Nephron progenitor cell (in vitro differentiated cells): ENCODE results near the gene BBS9.

ENCODE experiments used
- DNase-seq: peaks from one replicate; pipeline ENCODE4 v3.0.0; 2021
- H3K27ac Mint-ChIP-seq: 2 replicates; pipeline ENCODE4 v1.8.0; 2021; ENCODE audit warnings: mild to moderate bottlenecking, moderate library complexity, mixed read lengths
- H3K27me3 Mint-ChIP-seq: 2 replicates; pipeline ENCODE4 v1.8.0; 2021; ENCODE audit warnings: mild to moderate bottlenecking, low read depth, mixed read lengths; ENCODE audit not compliant: poor library complexity
- H3K36me3 Mint-ChIP-seq: 2 replicates; pipeline ENCODE4 v1.8.0; 2021; ENCODE audit warnings: low read depth, mixed read lengths
- H3K4me1 Mint-ChIP-seq: 2 replicates; pipeline ENCODE4 v1.8.0; 2021; ENCODE audit warnings: mixed read lengths
- H3K4me3 Mint-ChIP-seq: 2 replicates; pipeline ENCODE4 v1.8.0; 2021; ENCODE audit warnings: mild to moderate bottlenecking, moderate library complexity, mixed read lengths
- H3K9me3 Mint-ChIP-seq: 2 replicates; pipeline ENCODE4 v1.8.0; 2021; ENCODE audit warnings: mild to moderate bottlenecking, moderate library complexity, mixed read lengths
- TF ChIP-seq, protein P1 (sequence below): fragments of 200-600 bp; sonication (generic); IDR thresholded peaks from 2 replicates; pipeline ENCODE4 v1.5.0; 2021; ENCODE audit warnings: antibody characterized with exemption

Gene BBS9

DNA sequence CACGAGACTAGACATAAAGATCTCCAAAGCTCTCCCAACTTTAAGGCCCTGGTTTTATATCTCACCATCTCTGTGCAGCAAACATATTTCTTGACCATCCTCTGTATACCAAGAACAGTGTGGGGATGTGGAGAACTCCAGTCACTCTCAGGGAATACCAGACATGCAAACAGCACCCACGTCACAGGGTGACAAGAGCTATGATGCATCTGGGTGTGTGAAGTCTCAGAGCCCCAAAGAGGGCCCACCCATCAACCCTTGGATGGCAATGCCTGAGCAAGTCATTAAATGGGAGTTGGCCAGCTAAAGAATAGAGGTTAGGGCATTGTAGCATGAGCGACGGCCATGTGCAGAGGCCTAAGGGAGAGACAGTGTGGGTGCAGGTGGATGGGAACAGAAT lies 402.5 kb downstream of the BBS9 start:
- Mint-ChIP-seq H3K9me3 (peaks cover 20% of the 10 kb centered on the region), H3K27ac (no peak overlapping the region), H3K4me1 (peaks cover 55% of the 10 kb centered on the region), H3K4me3 (no peak overlapping the region), H3K36me3 (peaks cover 38% of the 10 kb centered on the region), H3K27me3 (no peaks in the 10 kb centered on the region)
- TF ChIP-seq, protein P1, sequence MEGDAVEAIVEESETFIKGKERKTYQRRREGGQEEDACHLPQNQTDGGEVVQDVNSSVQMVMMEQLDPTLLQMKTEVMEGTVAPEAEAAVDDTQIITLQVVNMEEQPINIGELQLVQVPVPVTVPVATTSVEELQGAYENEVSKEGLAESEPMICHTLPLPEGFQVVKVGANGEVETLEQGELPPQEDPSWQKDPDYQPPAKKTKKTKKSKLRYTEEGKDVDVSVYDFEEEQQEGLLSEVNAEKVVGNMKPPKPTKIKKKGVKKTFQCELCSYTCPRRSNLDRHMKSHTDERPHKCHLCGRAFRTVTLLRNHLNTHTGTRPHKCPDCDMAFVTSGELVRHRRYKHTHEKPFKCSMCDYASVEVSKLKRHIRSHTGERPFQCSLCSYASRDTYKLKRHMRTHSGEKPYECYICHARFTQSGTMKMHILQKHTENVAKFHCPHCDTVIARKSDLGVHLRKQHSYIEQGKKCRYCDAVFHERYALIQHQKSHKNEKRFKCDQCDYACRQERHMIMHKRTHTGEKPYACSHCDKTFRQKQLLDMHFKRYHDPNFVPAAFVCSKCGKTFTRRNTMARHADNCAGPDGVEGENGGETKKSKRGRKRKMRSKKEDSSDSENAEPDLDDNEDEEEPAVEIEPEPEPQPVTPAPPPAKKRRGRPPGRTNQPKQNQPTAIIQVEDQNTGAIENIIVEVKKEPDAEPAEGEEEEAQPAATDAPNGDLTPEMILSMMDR, result no peak
- no peak for DNase-seq

DNA sequence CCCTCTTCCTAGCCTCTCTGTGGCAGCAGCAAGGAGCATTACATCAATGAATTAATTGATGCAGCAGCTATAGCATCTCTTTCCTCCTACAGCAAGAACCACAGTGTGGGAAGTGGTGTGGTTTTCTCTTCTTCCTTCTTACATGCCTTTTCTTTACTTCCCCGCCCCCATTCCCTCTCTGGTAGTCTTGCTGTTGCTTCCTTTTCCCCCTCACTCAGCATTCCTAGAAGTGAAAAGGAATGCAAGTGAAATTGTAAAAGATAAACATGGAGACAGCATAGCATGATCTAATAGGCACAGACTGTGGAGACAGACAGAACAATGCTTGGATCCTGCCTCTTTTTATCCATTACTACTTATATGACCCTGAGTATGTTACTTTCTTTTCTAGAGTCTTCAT lies 405.5 kb downstream of the BBS9 start:
- H3K27me3 Mint-ChIP-seq, result no peaks in the 10 kb centered on the region
- peak overlapping the region; percentile 90 for H3K27ac Mint-ChIP-seq
- TF ChIP-seq, protein P1, result no peak
- peaks cover 42% of the 10 kb centered on the region for H3K4me1 Mint-ChIP-seq
- peaks cover 61% of the 10 kb centered on the region for H3K36me3 Mint-ChIP-seq
- DNase-seq, result no peak
- H3K4me3 Mint-ChIP-seq, result no peak overlapping the region
- H3K9me3 Mint-ChIP-seq, result peaks cover 29% of the 10 kb centered on the region

DNA sequence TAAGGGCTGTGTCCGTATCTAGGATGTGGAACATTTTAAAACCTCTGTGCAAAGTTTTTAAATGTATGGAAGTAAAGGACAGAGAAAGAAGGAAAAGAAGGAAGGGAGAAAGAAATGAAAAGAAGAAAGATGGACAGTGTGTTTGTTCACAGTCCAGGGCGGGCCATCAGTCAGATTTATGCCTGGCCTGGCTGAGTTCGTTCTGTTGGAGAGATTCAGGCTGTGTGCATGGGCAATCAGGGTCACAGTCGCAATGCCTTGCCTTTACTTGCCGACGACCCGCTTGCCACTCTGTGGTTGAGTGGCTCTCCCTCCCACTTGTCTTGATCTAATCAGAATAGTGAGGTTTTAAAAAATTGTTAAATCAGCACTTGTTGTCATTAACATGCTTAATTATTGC lies 406.6 kb downstream of the BBS9 start:
- H3K4me1 Mint-ChIP-seq, result peaks cover 42% of the 10 kb centered on the region
- TF ChIP-seq, protein P1, result no peak
- peaks cover 3% of the 10 kb centered on the region for H3K27me3 Mint-ChIP-seq
- peak; percentile 39 for DNase-seq
- peaks cover 70% of the 10 kb centered on the region for H3K36me3 Mint-ChIP-seq
- H3K4me3 Mint-ChIP-seq, result no peak overlapping the region
- peaks cover 40% of the 10 kb centered on the region for H3K9me3 Mint-ChIP-seq
- H3K27ac Mint-ChIP-seq, result peak overlapping the region; percentile 91

DNA sequence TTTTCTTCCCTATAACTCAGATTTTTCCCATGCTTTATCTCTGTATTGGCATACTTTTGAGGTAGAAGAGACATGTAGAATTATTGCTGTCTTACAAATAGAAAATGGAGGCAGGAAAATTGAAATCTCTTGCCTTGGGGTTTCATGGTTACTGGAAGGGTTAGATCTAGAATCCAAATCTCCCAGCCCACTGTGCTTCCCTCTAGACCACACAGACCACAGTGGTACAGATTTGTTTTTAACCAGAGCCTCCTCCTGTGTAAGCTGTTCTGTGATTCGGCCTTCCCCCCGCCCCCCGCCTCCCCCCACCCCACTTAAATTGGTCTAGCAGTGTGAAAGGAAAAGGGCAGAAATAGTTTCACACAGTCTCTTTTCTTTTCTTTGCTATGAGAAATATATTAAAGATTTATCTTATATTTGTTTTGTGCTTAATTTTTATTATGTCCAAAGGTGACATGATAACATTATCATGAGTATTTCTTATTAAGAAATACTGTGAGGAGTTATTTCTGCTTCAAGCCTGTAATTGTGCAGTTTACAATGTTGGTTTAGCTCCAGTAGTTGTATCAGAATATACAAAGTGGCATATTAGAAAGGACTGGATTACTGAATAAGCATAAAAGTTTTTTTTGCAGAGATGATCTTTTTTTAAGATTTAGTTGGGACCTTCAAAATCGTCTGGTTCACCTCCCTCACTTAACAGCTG lies 407.2 kb downstream of the BBS9 start:
- no peak for DNase-seq
- peaks cover 70% of the 10 kb centered on the region for H3K36me3 Mint-ChIP-seq
- H3K4me3 Mint-ChIP-seq, result no peak overlapping the region
- peak overlapping the region; percentile 91 for H3K27ac Mint-ChIP-seq
- H3K27me3 Mint-ChIP-seq, result peaks cover 4% of the 10 kb centered on the region
- H3K4me1 Mint-ChIP-seq, result peaks cover 42% of the 10 kb centered on the region
- H3K9me3 Mint-ChIP-seq, result peaks cover 42% of the 10 kb centered on the region
- TF ChIP-seq, protein P1, result no peak

DNA sequence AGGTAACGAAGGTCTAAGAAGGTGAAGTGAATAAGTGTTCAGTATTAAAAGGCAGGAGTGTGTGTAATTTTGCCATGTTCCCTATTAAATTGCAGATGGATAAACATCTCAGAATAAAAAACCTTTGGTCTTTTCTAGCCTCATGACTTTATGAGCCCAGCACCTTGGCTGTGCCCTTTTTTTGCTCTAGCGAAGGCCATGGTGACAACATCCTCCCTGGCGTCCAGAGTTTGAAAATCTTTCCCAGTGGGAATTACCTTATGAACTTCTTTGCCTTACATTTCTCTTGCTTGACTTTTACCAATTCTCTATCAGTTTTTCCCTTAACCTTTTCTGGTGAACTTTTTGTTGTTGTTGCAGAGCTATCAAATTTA lies 407.7 kb downstream of the BBS9 start:
- Mint-ChIP-seq H3K4me3 (peak overlapping the region; percentile 44), H3K4me1 (peaks cover 42% of the 10 kb centered on the region), H3K27me3 (peaks cover 4% of the 10 kb centered on the region), H3K9me3 (peaks cover 42% of the 10 kb centered on the region), H3K27ac (peak overlapping the region; percentile 56), H3K36me3 (peaks cover 68% of the 10 kb centered on the region)
- TF ChIP-seq, protein P1, result no peak
- DNase-seq, result no peak

DNA sequence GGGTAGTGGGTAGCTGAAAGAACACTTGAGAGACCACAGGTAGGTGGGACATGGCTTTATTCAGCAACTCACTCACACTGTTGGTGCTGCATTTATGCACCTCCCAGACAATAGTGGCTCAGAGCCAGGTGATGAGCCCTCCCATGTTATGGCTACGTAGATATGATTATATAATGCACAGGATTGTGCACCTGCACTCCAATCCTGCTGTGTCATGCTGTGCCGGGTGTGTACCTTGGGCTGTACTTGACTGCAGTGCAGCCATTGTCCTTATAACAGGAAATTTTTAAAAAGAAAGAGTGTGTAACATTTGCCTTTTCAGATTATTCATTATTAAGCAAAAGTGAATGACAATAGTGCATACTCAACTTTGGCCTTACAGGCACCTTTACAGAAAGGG lies 409.8 kb downstream of the BBS9 start:
- no peak for DNase-seq
- peaks cover 37% of the 10 kb centered on the region for H3K4me1 Mint-ChIP-seq
- H3K27ac Mint-ChIP-seq, result no peak overlapping the region
- peaks cover 61% of the 10 kb centered on the region for H3K9me3 Mint-ChIP-seq
- TF ChIP-seq, protein P1, result no peak
- H3K4me3 Mint-ChIP-seq, result no peak overlapping the region
- H3K27me3 Mint-ChIP-seq, result peaks cover 4% of the 10 kb centered on the region
- H3K36me3 Mint-ChIP-seq, result peaks cover 69% of the 10 kb centered on the region
